Vagina (tissue), 2 donors: ENCODE results near the gene TMC7. TPM values are rescaled to one million over a fixed set of nuclear protein-coding genes. Genes with fewer than 3 reads are reported as not detected.

ENCODE experiments used
- DNase-seq, 2 donors: peaks; one replicate each; pipeline ENCODE4 v3.0.0-alpha.2; 2017; ENCODE audit errors: extremely low spot score in 2 of 2
- H3K27ac ChIP-seq: fragments of 200-600 bp; sonication (generic); one replicate; pipeline ENCODE4 v1.5.1; 2019
- H3K27me3 ChIP-seq: fragments of 200-600 bp; sonication (generic); one replicate; pipeline ENCODE4 v1.5.1; 2019
- H3K36me3 ChIP-seq, 2 donors: fragments of 200-600 bp; sonication (generic); one replicate each; pipeline ENCODE4 v1.5.1; 2017 to 2019
- H3K4me1 ChIP-seq: fragments of 200-600 bp; sonication (generic); one replicate; pipeline ENCODE4 v1.5.1; 2019
- H3K4me3 ChIP-seq, 2 donors: fragments of 200-600 bp; sonication (generic); 1 replicate in 1 of 2; 2 replicates in 1 of 2; pipeline ENCODE4 v1.5.1; 2016 to 2019
- H3K9me3 ChIP-seq: fragments of 200-600 bp; sonication (generic); one replicate; pipeline ENCODE4 v1.5.1; 2019
- CTCF ChIP-seq, 3 experiments: fragments of 450-650 bp in 2 of 3; fragments of 200-600 bp in 1 of 3; sonication (generic) in 1 of 3; IDR thresholded peaks; one replicate each; pipeline ENCODE4 v1.5.1; 2017 to 2019; ENCODE audit warnings: antibody characterized with exemption in 3 of 3, mild to moderate bottlenecking in 2 of 3, moderate library complexity in 2 of 3
- POLR2A ChIP-seq, 2 donors: fragments of 450-650 bp; IDR thresholded peaks; one replicate each; pipeline ENCODE4 v1.6.1; 2017; ENCODE audit warnings: antibody characterized with exemption in 2 of 2, mild to moderate bottlenecking in 2 of 2, moderate library complexity in 2 of 2
- POLR2AphosphoS5 ChIP-seq, 2 donors: sonication (generic); formaldehyde crosslinking; IDR thresholded peaks; one replicate each; pipeline ENCODE4 v1.9.0; 2017; ENCODE audit warnings: antibody characterized with exemption in 2 of 2, mild to moderate bottlenecking in 2 of 2, low read depth in 1 of 2; ENCODE audit not compliant: insufficient read depth in 1 of 2
- intact Hi-C: fragments of 100-400 bp; cut with DNase I; formaldehyde crosslinking; loops from one replicate; pipeline ENCODE4 v1.15.1; 2023
- total RNA-seq: library from RNA; depleted of rRNA; stranded (reverse); fragments of >200 nt; gene quantifications from one replicate; pipeline ENCODE4 v1.2.3, GENCODE V29; 2016

TMC7 gene
- total RNA-seq, 1 donor from 2014 or later: 1.7 TPM

GRCh38 chr16:19011169-19011731, 27.5 kb downstream of the TMC7 start:
- Histone ChIP-seq H3K4me1 (peaks cover 8% of the 10 kb centered on the region), H3K9me3 (no peaks in the 10 kb centered on the region), H3K36me3 (no peaks in the 10 kb centered on the region), H3K27me3 (no peaks in the 10 kb centered on the region), H3K4me3 (no peak overlapping the region), H3K27ac (no peak overlapping the region)
- intact Hi-C loops: no loop called here
- TF ChIP-seq POLR2A (IDR thresholded peaks at IDR 0.05) (no peak), POLR2AphosphoS5 (IDR thresholded peaks at IDR 0.05; ENCODE audit: insufficient read depth in 1 of 2, low read depth in 1 of 2) (no peak), CTCF (IDR thresholded peaks at IDR 0.05) (no peak)
- DNase-seq: no peak

- H3K36me3 ChIP-seq: no peaks in the 10 kb centered on the region
- DNase-seq: no peak
- no peaks in the 10 kb centered on the region for H3K9me3 ChIP-seq
- H3K27me3 ChIP-seq: no peaks in the 10 kb centered on the region
- intact Hi-C loops: no loop called here
- no peaks in the 10 kb centered on the region for H3K4me1 ChIP-seq
- TF ChIP-seq POLR2AphosphoS5 (IDR thresholded peaks at IDR 0.05; ENCODE audit: insufficient read depth in 1 of 2, low read depth in 1 of 2) (no peak), POLR2A (IDR thresholded peaks at IDR 0.05) (no peak), CTCF (IDR thresholded peaks at IDR 0.05) (no peak)
- no peak overlapping the region for H3K27ac ChIP-seq
- no peak overlapping the region for H3K4me3 ChIP-seq
Observed at GRCh38 chr16:19014461-19014860, 30.7 kb downstream of the TMC7 start.

- no peak overlapping the region for H3K4me3 ChIP-seq
- H3K36me3 ChIP-seq: no peaks in the 10 kb centered on the region
- intact Hi-C loops: no loop called here
- no peaks in the 10 kb centered on the region for H3K4me1 ChIP-seq
- H3K27me3 ChIP-seq: no peaks in the 10 kb centered on the region
- no peaks in the 10 kb centered on the region for H3K9me3 ChIP-seq
- H3K27ac ChIP-seq: no peak overlapping the region
- TF ChIP-seq POLR2AphosphoS5 (IDR thresholded peaks at IDR 0.05; ENCODE audit: insufficient read depth in 1 of 2, low read depth in 1 of 2): no peak
- TF ChIP-seq CTCF (IDR thresholded peaks at IDR 0.05): no peak
- TF ChIP-seq POLR2A (IDR thresholded peaks at IDR 0.05): no peak
- no peak for DNase-seq
Observed at GRCh38 chr16:19017179-19017578, 33.4 kb downstream of the TMC7 start.

- TF ChIP-seq POLR2AphosphoS5 (IDR thresholded peaks at IDR 0.05; ENCODE audit: insufficient read depth in 1 of 2, low read depth in 1 of 2): no peak
- Histone ChIP-seq H3K4me3 (no peak overlapping the region), H3K27me3 (no peaks in the 10 kb centered on the region), H3K36me3 (no peaks in the 10 kb centered on the region), H3K27ac (no peak overlapping the region), H3K4me1 (no peaks in the 10 kb centered on the region), H3K9me3 (no peaks in the 10 kb centered on the region)
- intact Hi-C loops: no loop called here
- no peak for DNase-seq
Observed at GRCh38 chr16:19020689-19021088, 37.0 kb downstream of the TMC7 start.

DNA sequence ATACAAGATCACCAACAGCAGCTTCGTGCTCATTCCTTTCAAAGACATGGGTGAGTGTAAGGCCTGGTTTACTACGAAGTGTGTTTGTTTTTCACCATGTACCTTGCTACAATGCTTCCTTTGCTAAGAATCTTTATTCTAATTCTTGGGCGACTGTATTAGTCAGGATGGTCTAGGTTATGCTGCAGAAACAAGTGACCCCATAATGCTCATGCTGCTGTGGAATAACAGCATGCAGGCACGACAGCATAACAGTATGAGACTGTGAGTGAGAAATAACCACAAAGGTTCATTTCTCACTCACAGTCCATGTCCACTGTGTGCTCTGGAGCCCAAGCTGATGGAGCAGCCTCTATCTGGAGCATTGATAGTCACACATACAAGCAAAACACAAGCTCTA, 38.0 kb downstream of the TMC7 start:
- no peak overlapping the region for H3K4me3 ChIP-seq
- H3K27me3 ChIP-seq: no peaks in the 10 kb centered on the region
- H3K9me3 ChIP-seq: no peaks in the 10 kb centered on the region
- no peaks in the 10 kb centered on the region for H3K4me1 ChIP-seq
- DNase-seq: no peak
- H3K36me3 ChIP-seq: no peaks in the 10 kb centered on the region
- H3K27ac ChIP-seq: no peak overlapping the region
- TF ChIP-seq POLR2A (IDR thresholded peaks at IDR 0.05) (no peak), POLR2AphosphoS5 (IDR thresholded peaks at IDR 0.05; ENCODE audit: insufficient read depth in 1 of 2, low read depth in 1 of 2) (no peak), CTCF (IDR thresholded peaks at IDR 0.05) (no peak)
- intact Hi-C loops: no loop called here
